ENCODE data around the gene PDGFB. TPM values are rescaled to one million over a fixed set of nuclear protein-coding genes. Genes with fewer than 3 reads are reported as not detected.

PDGFB gene
- total RNA-seq, 4 donors from 2014 or later: 12.2 to 22.3 (median 17.5) TPM

GRCh38 chr22:39178206-39179111, 66.3 kb downstream of the PDGFB start:
- WGBS, 2 donors: 82 to 87% methylated on average over 19 of the region's 19 CpGs
- no peak overlapping the region for H3K4me3 ChIP-seq (ENCODE audit: low read depth, poor library complexity, severe bottlenecking)
- intact Hi-C loops (cut with DNase I; ENCODE audit: low total_unique reads): loop anchor here (10.0 kb wide), 1 partner anchor 56 kb away; no protein-coding TSS in a partner anchor
- peak in 1 of 2 donors; percentile 75 for DNase-seq (ENCODE audit: low spot score in 2 of 2)
- TF ChIP-seq POLR2A (IDR thresholded peaks at IDR 0.05) (no peak), CTCF (IDR thresholded peaks at IDR 0.05) (no peak)

GRCh38 chr22:39177791-39178190, 67.0 kb downstream of the PDGFB start:
- intact Hi-C loops (cut with DNase I; ENCODE audit: low total_unique reads): loop anchor here (10.0 kb wide), 1 partner anchor 57 kb away; no protein-coding TSS in a partner anchor
- WGBS, 2 donors: 80 to 92% methylated on average over 9 of the region's 9 CpGs
- H3K4me3 ChIP-seq (ENCODE audit: low read depth, poor library complexity, severe bottlenecking): no peak overlapping the region
- peak in 1 of 2 donors; percentile 87 for DNase-seq (ENCODE audit: low spot score in 2 of 2)
- TF ChIP-seq POLR2A (IDR thresholded peaks at IDR 0.05): no peak
- no peak for TF ChIP-seq CTCF (IDR thresholded peaks at IDR 0.05)

- intact Hi-C loops (cut with DNase I; ENCODE audit: low total_unique reads): loop anchor here (10.0 kb wide), 1 partner anchor 57 kb away; no protein-coding TSS in a partner anchor
- TF ChIP-seq POLR2A (IDR thresholded peaks at IDR 0.05) (no peak), CTCF (IDR thresholded peaks at IDR 0.05) (no peak)
- no peak overlapping the region for H3K4me3 ChIP-seq (ENCODE audit: low read depth, poor library complexity, severe bottlenecking)
- DNase-seq (ENCODE audit: low spot score in 2 of 2): peak in 1 of 2 donors; percentile 83
- 87 to 100% methylated on average over 2 of the region's 2 CpGs for WGBS, 2 donors
Observed at GRCh38 chr22:39177456-39177775, 67.4 kb downstream of the PDGFB start.

GRCh38 chr22:39176714-39177455, 67.9 kb downstream of the PDGFB start:
- 82 to 90% methylated on average over 10 to 14 of the region's 14 CpGs for WGBS, 2 donors
- no peak overlapping the region for H3K4me3 ChIP-seq (ENCODE audit: low read depth, poor library complexity, severe bottlenecking)
- peak in 1 of 2 donors; percentile 85 for DNase-seq (ENCODE audit: low spot score in 2 of 2)
- intact Hi-C loops (cut with DNase I; ENCODE audit: low total_unique reads): loop anchor here (10.0 kb wide), 1 partner anchor 58 kb away; no protein-coding TSS in a partner anchor
- TF ChIP-seq CTCF (IDR thresholded peaks at IDR 0.05) (no peak), POLR2A (IDR thresholded peaks at IDR 0.05) (no peak)

- intact Hi-C loops (cut with DNase I; ENCODE audit: low total_unique reads): loop anchor here (10.0 kb wide), 1 partner anchor 59 kb away; no protein-coding TSS in a partner anchor
- H3K4me3 ChIP-seq (ENCODE audit: low read depth, poor library complexity, severe bottlenecking): no peak overlapping the region
- DNase-seq (ENCODE audit: low spot score in 2 of 2): peak in 1 of 2 donors; percentile 90
- 23 to 38% methylated on average over 21 to 23 of the region's 23 CpGs for WGBS, 2 donors
- TF ChIP-seq CTCF (IDR thresholded peaks at IDR 0.05): no peak
- TF ChIP-seq POLR2A (IDR thresholded peaks at IDR 0.05): no peak
Observed at GRCh38 chr22:39176143-39176713, 68.6 kb downstream of the PDGFB start.
